HG02642 (cell line): ENCODE measurements around the gene MALT1.
"Not testable (repeated sequence)": the region's sequence is repeated elsewhere in the genome, so short reads cannot be mapped to it uniquely, and the experiment has no call there.

Experiments used
- ATAC-seq: cut with Tn5 transposase; IDR thresholded peaks from one replicate; pipeline ENCODE4 v1.9.1; 2021; ENCODE audit warnings: mild to moderate bottlenecking; ENCODE audit not compliant: unreplicated experiment, poor library complexity

MALT1 gene

DNA sequence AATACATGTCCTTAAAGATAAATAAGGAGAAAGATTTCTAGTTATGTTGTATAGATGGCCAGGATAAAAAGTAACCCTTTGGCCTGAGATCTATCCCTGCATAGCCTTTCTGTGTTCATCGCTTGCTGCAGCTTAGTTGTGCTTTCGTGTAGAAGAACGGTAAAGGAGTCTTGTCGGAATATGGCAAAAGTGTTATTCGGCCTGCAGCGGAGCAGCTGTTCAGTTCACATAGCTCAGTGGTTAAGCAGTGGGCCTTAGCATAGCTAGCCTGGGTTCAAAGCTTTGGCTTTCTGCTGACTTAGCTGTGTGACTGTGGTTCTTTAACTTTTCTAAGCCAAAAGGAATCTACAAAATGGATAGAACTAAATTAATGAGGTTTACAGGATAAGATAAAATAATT, 55.4 kb downstream of the MALT1 start:
- no peak for ATAC-seq

- no peak for ATAC-seq
These were observed 56.7 kb downstream of the MALT1 start for GRCh38 chr18:58727776-58728500.

GRCh38 chr18:58728719-58729118, 57.5 kb downstream of the MALT1 start:
- no peak for ATAC-seq

GRCh38 chr18:58730618-58731017, 59.4 kb downstream of the MALT1 start:
- no peak for ATAC-seq

GRCh38 chr18:58732471-58732870, 61.2 kb downstream of the MALT1 start:
- no peak for ATAC-seq

DNA sequence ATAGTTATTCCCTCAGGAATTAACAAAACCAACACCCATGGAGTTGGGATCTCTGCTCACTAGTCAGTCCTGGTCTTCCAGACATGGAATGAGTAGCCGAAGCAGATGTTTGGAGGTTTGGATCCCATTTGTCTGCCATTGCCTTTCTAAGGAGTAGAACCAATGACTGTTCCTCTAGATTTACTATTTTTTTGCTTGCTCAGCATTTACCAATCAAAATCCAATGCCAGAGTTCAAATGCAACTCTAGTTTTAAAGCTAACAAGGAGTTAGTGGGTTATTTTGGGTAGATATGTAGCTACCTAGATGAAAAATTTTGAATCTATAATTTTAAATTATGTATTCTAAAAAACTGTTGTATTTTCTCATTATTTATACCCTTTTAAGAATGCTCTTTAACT, 62.6 kb downstream of the MALT1 start:
- ATAC-seq: no peak

GRCh38 chr18:58738322-58738721, 67.1 kb downstream of the MALT1 start:
- no peak for ATAC-seq

GRCh38 chr18:58745914-58746313, 74.6 kb downstream of the MALT1 start:
- no peak for ATAC-seq

GRCh38 chr18:58748899-58749595, 77.8 kb downstream of the MALT1 start:
- ATAC-seq: no peak

- ATAC-seq: no peak
These were observed 82.7 kb downstream of the MALT1 start for GRCh38 chr18:58753976-58754375.

- no peak for ATAC-seq
These were observed 83.3 kb downstream of the MALT1 start for GRCh38 chr18:58754544-58755068.

GRCh38 chr18:58755304-58756010, 84.2 kb downstream of the MALT1 start:
- ATAC-seq: no peak

- no peak for ATAC-seq
These were observed 84.9 kb downstream of the MALT1 start for GRCh38 chr18:58756148-58756547.

GRCh38 chr18:58756596-58757240, 85.5 kb downstream of the MALT1 start:
- no peak for ATAC-seq

- ATAC-seq: not testable (repeated sequence)
These were observed 86.1 kb downstream of the MALT1 start for GRCh38 chr18:58757351-58757750.

GRCh38 chr18:58758046-58758445, 86.8 kb downstream of the MALT1 start:
- no peak for ATAC-seq

DNA sequence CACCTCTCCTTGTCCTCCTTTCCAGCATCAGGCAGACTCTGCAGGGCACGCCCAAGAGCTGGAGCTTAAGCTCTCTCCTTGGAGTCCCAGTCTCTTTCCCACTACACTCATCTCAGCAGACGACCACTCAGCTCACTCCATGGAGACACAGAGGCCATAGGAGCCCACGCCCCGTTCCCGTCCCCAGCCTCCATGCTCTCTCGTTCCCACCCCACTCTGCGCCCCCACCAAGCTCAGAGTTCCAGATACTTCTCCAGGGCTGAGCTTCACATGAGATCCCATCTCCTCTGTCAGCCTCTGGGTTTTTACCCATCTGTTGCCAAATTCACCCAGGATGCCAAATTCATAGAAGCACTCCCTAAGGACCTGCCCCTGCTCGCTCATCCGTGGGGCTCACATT, 87.3 kb downstream of the MALT1 start:
- no peak for ATAC-seq

DNA sequence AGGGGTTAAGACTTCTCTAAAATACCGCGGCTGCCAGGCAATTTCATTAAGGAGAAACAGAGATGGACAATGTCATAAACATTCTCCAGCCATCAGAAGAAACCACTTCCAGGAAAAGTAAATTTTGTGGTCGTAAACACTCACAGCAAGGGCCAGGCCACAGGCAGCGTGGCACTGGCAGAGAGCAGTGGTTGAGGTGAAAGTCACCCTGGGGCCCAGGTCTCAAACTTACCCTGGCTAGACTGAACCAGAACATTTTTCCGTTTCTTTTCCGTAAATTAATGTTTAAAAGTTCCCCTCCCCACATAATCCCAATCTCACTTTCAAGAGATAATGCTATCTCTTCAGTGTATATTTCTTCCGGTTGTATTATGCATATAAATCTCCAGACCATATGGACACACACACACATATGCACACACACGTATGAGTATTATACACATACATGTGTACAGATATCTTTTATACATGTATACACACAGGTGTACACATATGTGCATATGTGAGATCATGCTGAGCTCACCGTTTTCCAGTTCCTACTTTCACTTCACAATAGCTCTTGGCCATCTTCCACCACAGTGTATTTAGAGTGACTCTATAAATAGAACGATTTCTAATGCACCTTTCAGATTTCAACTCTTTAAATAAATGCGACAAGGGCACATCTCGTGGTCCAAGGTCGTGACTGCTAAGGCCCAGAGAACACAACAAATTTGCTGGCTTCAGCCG, 90.1 kb downstream of the MALT1 start:
- ATAC-seq: peak; percentile 64

DNA sequence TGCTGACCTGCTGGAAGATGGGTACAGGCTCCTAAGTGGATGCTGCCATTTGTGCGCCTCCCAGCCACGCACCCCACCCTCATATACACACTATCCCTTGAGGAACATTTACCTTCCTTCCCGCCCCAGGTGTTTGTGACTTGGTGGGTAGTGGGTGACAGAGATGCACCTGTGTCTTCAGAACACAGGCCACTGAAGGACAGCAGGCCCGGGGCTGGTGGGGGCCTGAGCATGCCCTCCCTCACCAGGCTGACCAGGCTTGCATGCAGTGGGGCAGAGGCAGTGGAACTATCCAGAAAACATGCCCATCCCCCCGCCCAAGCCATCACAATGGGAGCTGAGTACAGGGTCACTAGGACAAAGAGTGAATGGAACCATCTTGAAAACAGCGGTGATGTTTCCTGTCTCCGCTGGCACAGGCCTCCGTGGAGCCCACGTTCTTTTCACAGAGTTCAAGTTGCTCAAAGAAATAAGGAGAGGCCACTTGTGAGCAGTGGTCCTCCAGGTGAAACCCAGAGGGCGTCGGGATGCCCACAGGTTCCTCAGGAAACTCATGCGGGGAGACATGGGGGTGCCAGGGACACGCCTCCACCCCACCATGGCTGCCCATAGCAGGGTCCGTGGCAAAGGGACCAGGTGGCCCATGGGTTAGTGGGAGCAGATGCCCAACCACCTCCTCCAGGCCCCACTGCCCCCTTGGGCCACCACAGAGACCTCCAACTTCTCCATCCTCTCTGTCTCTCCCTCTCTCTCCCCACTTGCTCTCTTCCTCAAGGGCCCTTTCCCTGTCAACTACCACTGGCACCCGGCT, 90.9 kb downstream of the MALT1 start:
- no peak for ATAC-seq
